ENCODE measurements around the gene DOCK1. TPM values are rescaled to one million over a fixed set of nuclear protein-coding genes. Genes with fewer than 3 reads are reported as not detected.

The DOCK1 gene
- total RNA-seq, 1 donor from 2014 or later = 18.6 TPM

DNA sequence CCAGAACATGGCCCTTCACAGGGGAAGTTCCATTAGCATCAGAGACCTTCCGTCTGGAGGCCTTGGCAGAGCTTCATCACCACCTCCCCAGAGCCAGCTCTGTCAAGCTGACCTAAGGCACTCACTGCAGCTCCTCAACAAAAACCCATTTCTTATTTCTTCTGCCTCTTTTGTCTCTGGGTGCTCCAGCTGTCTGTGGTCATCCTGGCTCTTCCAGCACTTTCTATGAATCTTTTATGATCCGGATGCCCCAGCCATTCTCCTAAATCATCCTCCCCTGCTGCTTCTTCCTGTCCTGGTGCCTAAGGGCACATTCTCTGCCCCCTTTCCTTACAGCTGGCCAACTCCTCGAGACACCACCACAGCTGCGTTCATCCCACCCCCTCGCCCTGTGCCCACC is 462.9 kb downstream of the DOCK1 start:
- DNase-seq = no peak

GRCh38 chr10:127368929-127369328 is 463.7 kb downstream of the DOCK1 start:
- DNase-seq = peak; percentile 6

- DNase-seq = no peak
These were observed 465.4 kb downstream of the DOCK1 start for GRCh38 chr10:127370601-127371000.

- no peak for DNase-seq
These were observed 467.1 kb downstream of the DOCK1 start for GRCh38 chr10:127372361-127372760.

DNA sequence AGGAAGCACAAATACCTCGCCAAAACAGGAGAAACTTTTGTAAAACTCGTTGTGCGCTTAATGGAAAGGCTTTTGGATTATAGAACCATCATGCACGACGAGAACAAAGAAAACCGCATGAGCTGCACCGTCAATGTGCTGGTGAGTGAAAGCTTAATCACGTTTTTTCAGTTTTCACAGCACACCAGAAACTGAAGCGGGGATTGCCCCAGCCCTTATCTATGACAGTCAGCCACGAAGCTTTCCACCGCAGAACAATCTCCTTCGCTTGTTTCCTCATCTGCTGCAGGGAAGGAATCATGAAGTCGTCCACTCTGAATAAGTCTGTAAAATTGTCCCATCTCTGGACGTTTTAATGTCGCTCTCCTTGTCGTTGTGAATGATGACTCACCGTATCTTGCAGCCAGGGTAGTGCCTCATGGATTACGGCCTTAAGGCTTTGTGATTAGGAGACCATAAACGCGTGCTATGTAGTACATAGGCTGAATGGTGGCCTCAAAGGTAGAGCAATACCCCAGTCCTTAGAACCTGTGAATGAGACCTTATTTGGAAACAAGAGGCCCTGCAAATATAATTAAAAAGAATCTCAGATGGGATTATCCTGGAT is 468.9 kb downstream of the DOCK1 start:
- no peak for DNase-seq

DNA sequence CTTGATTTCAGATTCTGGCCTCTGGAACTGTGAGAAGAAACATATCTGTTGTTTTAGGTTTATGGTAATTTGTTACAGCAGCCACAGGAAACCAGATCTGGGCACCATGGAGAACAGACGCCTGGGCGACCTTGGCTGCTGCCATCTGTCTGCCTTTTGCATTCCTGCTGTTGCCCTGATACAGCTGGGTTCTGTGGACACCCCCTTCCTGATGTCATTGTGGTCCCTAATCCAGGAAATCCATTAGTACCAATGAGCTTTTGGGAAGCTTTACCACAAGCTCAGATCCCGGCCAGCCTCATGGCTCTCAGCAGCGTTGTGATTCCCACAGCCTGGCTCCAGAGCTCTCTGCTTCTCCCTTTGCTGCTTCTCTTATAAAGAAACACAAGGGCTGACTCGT is 469.7 kb downstream of the DOCK1 start:
- no peak for DNase-seq

GRCh38 chr10:127375461-127375860 is 470.2 kb downstream of the DOCK1 start:
- DNase-seq = no peak

DNA sequence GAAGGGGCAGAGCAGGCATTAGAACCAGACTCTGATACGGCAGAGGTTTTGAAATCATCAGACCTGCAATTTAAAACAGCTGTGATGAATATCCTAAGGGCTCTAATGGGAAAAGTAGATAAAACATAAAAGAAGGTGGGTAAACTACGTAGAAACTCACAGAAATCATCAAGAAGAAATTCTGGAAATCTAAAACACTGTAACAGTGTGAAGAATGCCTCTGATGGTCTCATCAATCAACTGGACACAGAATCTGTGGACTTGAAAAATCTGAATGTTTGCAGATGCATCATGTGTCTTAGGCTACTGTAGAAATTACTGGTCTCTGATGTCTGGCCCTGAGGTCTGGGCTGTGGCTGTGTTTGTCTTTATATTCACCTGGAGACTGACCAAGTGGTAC is 470.8 kb downstream of the DOCK1 start:
- no peak for DNase-seq

DNA sequence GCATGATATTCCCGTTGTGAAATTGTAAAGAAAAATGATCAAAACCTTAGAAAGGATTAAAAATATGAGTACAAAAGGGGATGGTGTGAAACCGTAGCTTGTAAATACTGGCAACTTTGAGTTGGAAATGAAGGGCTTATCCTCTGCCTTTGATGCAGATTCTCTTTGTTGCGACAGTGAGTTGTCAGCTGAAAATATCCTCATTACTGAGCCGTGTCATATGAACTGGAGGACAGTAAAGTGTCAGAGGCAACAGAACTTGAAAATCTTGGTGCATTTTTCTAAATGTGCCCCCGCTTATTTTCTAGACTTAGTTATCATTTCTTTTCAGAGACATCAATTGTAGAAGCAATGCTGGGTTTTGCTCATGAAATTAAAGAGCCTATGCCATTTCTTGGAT is 473.4 kb downstream of the DOCK1 start:
- DNase-seq = no peak

- no peak for DNase-seq
These were observed 479.3 kb downstream of the DOCK1 start for GRCh38 chr10:127384532-127384931.

DNA sequence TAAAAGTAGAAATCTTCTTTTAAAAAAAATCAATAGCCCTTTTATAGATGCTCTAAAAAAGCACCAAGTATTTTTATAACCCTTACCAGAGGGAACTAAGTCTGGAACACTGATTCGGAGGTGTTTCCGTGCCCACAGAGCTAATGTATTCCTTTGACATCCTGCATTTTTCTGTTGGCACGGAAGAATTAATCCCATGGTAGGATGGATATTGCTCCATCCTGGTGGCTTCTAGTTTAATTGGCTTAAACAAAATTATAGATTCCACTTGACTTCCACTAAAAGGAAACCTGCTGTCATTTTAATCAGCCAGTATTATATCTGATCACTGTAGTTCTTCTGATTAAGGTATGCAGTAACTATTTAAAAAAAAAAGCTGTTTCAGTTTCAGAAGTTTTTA is 479.8 kb downstream of the DOCK1 start:
- no peak for DNase-seq

DNA sequence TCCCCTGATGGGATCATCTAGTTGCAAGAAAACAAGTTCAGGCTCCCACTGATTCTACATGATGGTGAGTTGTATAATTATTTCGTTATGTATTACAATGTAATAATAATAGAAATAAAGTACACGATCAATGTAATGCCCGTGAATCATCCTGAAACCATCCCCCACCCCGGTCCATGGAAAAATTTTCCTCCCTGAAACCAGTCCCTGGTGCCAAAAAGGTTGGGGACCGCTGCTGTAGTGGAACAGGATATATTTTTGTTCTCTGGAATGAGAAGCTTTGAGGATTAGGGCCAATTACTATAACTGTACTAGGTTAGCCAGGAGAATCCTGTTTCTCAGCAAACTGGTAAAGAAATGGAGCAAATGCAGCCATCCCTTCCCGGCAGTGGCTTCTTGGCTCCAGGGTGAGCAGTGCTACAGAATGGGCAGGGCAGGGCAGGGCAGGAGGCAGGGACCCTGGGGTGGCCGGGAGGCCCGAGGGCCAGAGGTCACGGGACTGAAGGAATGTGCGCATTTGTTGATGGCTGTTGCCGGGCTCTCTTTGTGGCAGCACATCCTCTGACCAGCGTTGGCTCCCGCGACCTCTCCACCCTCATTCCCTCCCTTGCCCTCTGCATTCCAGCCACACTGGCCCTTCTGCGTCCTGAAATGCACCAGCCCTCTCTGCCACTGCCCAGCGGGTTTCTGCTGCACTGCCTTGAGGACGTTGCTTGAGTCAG is 481.5 kb downstream of the DOCK1 start:
- no peak for DNase-seq

DNA sequence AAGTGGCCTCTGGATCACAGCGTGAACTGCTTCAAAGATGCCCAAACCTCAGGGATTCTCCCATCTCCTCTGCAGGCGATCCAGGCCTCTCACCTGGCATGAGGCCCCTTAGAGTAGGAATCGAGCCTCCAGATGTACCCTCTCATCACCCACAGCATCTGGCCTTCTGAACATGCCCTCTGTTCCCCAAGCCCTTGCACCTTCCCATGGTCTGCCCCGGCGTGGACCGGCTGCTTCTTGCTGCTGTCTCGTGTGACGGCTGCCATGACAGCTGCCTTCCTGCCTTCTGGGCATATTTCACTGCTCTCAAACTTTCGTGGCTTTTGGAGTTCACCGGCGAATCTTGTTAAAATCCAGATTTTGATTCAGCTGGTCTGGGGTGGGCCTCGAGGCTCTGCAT is 486.6 kb downstream of the DOCK1 start:
- no peak for DNase-seq

DNA sequence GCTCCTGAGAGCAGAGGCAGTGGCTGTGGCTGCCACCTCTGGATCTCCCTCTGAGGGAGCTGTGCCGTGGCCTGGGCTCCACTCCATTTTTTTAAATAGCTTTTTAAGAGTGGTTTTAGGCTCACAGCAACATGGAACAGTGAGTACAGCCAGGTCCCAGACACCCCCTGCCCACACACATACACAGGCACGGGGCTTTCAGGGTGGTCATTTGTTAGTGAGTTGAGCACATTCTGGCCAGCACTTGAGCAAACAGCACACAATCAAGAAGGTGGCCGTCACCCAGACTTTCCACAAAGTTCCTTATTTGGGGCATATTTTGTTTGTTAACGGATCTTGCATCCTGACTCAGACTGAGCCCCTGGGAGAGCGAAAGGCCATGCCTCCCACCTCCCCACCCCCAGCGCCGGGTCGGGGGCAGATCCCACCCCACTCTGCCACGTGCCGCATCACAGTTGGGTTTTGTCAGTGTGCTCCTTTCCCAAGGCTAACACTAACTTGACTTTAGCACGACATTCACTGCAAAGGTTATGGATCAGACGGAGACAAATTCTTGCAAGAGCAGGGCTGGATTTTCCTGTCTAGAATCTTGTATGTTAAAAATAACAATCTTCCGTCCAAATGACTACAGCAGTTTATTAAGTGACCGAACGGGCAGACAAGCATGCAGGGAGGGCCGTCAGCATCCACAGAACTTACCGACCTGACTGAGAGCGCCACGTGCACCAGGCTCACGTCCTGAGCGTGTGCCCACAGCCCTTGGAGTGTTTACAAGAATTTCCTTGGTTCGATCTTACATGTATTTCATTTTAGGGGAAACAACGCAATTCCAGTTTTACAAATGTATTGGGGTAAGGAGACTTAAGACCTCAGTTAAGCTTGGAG is 487.4 kb downstream of the DOCK1 start:
- no peak for DNase-seq

DNA sequence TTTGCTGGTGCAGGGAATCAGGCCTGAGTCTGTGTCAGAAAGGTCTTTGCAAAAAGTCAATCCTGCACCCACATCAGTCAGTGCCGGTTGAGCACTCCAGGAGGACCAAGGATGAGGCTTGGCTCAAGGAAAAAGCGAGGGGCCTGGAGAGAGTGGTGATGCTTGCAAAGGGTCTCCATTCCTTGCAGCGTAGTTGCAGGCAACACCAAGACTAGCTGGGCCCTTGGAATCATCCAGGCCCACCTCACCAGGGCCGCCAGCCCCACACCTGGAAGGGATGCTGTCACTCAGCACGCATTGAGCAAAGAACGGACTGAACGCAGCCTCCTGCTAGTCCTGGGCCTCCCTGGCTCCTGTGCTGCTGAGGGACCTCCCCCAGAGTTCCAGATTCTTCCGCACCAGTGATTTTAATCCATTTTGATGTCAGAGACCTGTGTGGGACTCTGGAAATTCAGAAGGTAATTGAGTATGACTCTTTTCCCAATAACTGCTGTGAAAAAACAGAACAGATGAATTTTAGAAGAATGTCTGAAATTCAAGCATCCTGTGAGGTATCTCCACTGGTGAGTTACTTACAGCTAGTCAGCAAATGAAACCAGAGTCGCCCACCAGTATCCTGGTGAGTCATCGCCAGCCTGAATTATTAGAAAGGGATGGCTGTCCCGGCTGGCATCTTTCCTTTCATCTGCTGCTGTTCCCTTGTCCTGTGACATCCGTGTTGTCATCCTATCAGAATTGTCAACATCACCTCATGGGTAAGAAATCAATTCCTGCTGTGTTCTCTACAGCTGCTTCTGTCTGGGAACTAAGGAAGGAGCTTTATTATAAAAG is 493.1 kb downstream of the DOCK1 start:
- DNase-seq = peak; percentile 8

DNA sequence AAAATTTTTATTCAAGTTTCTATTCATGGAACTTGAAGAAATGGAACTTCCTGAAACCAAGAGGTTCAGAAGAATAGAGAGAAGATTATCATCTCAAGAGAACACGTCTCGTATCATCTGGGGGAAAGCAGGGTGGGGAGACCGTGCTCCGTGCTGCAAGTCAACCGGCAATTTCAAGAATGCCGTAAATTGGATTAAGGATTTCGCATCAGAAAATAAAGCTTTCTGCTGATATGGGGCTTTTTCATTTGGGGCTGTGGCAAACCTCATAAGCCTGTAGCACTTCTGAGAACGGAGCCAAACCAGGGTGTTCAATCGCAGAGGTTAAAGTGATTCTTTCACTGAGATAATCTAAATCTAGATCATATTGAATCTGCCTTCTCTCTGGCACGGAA is 493.7 kb downstream of the DOCK1 start:
- no peak for DNase-seq

GRCh38 chr10:127399668-127400067 is 494.4 kb downstream of the DOCK1 start:
- DNase-seq = no peak

- DNase-seq = no peak
These were observed 495.0 kb downstream of the DOCK1 start for GRCh38 chr10:127400216-127400615.

DNA sequence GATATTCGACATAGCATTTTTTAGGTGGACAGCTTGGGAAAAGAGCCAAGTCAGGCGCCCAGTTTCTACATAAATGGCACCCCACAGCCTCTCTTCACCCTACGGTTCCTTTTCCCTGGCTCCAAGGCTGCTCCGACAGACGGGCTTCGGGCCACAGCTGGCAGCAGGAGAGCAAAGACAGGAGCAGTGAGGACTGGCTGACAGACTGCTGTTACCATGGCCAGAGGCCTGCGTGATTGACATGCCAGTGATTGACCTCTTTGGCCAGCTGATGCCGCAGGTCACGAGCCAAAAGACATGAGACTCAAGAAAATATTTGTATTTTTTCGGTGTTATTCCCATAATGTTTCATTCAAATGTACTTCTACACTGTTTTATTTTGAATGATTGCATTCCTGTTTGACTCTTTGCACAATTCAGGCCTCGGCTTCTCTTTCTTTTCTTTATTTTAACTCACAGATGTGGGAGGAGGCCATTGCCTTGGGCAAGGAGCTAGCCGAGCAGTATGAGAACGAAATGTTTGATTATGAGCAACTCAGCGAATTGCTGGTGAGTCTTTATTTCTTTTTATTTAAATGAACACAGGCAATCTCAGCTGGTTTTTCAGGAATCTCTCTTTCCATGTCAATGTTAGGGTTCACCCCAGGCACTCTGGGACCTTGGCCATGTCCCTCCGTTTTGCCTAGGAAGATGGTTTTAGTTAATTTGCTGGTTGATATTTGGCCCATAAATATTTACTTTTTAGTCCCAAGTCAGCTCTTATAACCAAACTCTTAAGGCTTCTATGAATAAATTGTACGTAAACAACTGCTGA is 497.6 kb downstream of the DOCK1 start:
- no peak for DNase-seq

GRCh38 chr10:127405221-127405620 is 500.0 kb downstream of the DOCK1 start:
- no peak for DNase-seq

- DNase-seq = no peak
These were observed 500.9 kb downstream of the DOCK1 start for GRCh38 chr10:127406018-127406550.
